RCC 7860 (cell line): Measurements from ENCODE around the gene IL33.

ENCODE experiments used
- DNase-seq: peaks from one replicate; pipeline ENCODE4 v3.0.0-alpha.2; 2015; ENCODE audit warnings: low spot score
- FAIRE-seq: peaks from 2 replicates; lab custom pipeline; 2012; peaks lifted over from hg19 to GRCh38; lab: Jason Lieb, UNC

Gene IL33

GRCh38 chr9:6277417-6277816 lies 61.8 kb downstream of the IL33 start:
- FAIRE-seq (no peak), DNase-seq (no peak)

GRCh38 chr9:6301858-6302257 lies 86.3 kb downstream of the IL33 start:
- FAIRE-seq (no peak), DNase-seq (no peak)

GRCh38 chr9:6302417-6302816 lies 86.8 kb downstream of the IL33 start:
- no peak for FAIRE-seq
- DNase-seq = no peak

GRCh38 chr9:6304232-6304631 lies 88.6 kb downstream of the IL33 start:
- FAIRE-seq = no peak

GRCh38 chr9:6305954-6306563 lies 90.5 kb downstream of the IL33 start:
- peak; percentile 56 for FAIRE-seq
- peak; percentile 39 for DNase-seq

More at GRCh38 chr9:6304232-6304631, 88.6 kb downstream of the IL33 start:
- no peak for DNase-seq
